NCI-H1930 (cell line): ENCODE measurements around the gene PDIA5.
"Not testable (repeated sequence)": the region's sequence is repeated elsewhere in the genome, so short reads cannot be mapped to it uniquely, and the experiment has no call there.

ENCODE experiments used
- DNase-seq, 2 experiments: peaks; one replicate each; lab custom pipeline; 2025; lab: John Stamatoyannopoulos, UW

PDIA5 gene

DNA sequence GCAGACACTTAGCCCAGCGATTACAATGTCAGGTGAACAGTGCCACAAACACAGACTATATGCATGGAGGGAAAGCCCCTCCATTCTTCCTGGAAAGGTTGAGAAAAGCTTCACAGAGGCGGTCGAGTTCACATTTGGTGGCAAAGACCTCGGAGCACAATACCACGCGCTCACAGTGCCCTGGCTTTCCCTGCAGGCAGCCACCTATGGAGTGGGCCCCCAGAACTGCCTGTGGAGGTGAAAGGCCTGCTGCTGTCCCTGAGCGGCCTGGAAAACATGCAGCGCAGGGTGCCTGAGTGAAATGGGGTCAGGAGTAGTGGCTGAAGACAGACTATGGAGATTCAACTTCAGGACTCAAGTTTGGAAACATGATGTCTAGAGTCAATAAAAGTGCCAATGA, 26.9 kb downstream of the PDIA5 start:
- DNase-seq, result no peak

DNA sequence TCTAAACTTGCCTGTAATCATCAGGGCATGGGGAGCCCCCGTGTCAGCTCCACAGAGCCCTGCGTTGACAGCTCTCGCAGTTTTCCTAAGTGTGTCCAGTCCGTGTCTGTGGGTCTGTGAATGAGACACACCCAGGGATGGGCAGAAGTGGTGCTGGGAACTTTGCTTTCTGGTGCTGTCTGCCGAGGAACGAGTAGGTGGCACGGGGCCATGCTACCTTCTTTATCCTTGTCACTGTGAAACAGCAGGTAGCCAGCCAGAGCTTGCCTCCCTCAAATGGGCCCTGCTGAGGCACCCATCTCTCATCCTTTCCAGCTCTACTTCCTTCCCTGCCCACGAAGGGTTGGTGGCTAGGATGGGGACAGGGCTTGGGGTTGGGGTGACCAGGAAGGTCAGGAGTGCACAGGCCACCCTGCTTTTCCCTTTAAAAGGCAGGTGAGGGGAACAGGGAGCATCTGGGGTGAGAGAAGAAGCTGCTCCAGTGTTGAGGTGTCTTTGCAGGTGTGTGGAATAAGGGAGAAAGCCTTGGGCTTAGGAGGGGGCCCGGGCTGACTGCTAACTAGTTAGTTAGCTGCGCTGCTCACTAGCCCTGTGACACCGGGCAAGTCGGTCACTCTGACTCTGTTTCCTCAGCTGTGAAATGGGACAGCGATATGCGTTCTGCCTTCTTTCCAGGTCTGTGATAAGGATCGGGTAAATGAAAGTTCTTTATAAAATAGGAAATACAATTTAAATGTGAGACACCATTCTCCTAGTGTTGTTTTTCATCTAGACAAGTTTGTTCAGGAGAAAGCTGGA, 27.9 kb downstream of the PDIA5 start:
- no peak for DNase-seq

DNA sequence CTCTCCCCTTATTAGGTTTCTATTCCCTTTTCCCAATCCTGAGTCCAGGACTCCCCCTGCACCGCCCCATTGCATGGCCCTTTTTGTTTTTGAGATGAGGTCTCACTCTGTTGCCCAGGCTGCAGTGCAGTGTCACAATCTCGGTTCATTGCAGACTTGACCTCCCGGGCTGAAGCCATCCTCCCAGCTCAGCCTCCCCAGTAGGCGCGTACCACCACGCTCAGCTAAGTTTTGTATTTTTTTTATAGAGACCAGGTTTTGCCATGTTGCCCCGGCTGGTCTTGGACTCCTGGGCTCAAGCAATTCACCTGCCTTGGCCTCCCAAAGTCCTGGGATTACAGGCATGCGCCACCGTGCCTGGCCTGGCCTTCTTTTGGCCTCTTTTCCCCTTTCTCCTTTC, 29.3 kb downstream of the PDIA5 start:
- no peak for DNase-seq

DNA sequence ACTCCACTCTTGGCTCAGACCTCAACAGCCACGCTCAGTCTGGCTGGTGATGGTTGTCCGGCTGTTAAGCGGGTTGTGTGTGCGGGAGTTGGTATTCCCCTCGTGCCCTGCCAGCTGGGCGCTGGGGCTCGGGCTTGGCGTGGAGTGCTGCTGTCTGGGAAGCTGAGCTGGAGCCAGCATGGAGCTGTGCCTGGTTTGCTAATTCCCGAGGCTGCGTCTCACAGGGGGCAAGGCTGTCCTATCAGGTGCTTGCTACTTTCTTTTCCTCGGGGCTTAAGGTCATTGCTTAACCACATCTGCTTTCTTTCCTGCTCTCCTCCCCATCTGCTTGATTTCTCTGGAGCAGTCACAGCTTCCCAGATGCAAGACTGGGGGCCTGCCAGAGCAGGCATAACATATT, 29.9 kb downstream of the PDIA5 start:
- no peak for DNase-seq

DNA sequence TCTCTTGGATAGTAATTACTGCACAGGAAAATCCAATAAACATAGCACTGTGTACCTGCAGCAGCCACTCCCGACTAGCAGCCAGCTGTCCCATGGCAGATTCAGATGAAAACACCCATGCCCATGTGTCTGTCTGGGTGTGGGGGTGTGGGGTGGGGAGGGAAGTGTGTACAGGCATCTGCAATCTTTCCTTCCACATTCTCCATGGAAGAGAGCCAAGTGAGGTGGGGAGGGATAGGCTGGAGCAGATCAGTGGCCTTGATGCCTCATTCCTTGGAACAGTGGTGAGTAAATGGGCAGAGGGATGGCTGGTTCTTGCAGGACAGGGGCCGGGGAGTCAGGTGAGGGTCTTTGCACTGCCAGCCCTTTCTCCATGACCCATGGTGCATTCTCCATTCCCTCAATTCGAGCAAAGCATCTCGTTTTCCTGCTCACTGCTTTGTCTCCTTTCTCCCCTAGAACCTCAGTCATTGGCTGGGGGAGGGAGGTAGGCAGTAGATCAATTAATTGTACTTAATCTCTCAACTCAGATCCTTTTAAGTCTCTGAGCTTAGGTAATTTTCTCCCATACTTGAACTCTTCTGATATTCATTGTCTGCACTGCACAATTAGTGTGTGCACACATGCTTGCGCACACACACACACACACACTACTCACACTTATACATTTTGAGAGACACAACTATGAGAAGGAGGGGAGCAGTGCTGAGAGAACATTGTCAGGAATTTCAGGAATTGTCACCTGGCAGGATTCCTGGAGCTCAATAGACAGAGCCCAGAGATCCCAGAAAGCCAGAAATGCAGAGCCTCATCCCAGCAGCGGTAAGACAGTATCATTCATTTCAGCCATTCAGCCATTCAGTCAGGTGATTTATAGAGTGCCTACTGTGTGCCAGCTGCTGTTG, 31.9 kb downstream of the PDIA5 start:
- no peak for DNase-seq

DNA sequence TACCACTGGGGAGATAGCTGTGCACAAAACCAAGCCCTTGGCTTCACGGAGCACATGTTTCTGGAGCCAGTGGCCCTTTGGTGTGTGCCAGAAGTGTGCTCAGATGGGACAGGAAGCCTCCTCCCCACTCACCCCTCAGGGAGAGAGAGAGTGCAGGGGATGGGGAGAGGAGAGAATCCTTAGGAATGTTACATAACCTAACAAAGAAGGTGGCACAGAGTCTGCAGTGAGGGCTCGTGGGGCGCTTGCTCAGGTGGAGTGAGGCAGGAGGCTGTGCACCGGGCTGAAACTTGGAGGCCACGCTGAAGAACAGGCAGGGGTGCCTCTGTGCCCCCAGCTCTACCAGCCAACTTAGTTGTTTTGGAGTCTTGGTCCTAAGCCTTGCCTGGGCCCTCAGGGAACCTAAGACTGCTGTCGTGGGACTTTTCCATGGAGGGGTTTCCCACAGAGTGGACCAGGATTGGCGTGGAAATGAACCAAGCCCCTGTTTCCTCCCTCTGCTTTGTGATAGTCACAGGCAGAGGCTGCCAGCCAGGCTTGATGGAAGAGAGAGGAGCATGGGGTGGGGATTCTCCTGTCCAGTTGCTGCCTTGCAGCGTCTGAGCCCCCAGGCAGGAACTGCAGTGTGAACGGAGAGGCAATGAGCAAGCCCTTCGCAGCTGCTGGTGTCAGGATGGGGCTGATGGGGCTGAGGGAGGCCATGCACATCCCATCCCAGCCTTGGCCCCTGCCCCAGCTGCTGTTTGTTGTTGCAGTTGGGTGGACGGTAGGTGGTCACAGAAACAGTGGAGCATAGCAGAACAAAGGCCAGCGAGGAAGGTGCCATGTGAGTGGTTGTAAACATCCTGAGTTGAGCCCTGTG, 32.7 kb downstream of the PDIA5 start:
- DNase-seq, result no peak

DNA sequence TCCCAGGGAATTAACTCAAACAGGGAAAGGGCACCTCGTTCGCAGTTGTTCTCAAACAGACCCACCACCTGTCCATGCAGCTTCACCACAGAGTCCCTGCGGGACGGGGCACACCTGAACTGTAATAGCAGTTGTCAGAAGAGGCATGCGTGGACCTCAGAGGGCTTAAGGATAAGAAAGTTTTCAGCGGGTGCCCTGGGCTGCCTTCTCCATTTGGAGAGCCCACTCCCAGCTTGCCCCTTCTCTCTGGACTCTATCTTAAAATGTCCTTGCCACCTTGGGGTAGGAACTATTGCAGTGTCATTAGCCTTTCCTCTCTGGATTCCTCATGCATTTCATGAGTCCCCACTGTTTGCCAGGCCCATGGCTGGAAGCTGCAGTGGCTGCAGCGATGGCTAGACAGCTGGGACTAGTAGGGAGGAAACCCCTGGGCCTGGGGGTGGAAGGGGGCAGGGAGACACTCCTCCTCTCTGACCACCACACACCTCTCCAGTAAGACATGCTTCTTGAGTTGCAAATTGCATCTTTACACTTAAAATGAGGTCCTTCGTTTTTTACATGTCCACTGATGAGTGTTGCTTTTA, 33.5 kb downstream of the PDIA5 start:
- no peak for DNase-seq

DNA sequence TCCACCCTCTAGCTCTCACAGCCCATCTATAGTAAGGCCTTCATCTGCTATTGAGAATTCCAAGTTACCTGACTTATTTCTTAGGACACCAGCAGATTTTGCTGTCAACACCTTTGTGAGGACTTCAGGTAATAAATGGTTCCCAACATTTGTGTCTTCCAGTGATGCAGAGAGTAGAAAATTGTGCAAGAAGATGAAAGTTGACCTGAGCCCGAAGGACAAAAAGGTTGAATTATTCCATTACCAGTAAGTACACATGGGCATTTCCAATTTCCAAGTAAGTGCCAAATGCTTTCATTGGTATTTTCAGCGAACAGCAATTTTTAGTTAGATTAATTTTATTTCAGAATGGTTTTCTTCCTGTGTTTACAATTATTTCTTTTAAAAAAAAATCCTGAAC, 35.4 kb downstream of the PDIA5 start:
- DNase-seq, result no peak

DNA sequence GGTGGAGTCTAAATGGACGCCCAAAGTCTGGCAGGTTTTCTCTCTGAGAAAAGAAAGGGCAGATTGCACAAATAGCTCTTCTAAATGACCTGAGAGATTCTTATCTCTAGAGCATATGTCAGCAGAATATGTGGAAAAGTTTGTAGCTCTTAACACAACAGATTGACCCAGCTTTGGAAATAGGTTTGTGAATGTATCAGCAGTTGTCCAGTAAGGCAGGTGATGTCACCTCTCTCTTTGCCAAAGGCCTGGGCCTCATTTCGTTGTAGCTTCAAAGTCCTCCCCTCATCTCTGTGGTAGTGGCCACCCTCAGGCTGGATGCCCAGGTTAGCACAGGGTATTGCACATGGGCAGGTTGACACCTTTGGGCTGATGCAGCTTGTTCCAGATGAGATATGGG, 36.0 kb downstream of the PDIA5 start:
- DNase-seq, result no peak

DNA sequence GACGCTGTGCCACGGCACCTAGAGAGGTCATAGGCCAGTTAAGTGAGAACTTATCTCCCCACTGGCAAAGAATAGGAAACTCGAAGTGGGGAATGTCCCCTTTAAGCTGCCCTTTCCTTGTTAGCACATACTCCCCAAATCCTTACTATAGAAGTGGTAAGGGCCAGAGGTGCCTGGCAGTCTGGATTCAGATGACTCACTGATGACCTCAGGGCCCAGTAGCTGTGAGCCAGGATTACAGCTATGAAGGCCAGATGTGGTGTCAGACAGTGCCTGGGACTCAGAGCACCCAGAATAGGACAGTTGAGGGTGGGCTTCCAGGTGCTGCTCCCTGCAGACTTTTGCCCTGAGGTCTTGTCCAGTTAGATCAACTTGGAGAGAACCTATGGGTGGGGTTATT, 37.7 kb downstream of the PDIA5 start:
- no peak for DNase-seq

DNA sequence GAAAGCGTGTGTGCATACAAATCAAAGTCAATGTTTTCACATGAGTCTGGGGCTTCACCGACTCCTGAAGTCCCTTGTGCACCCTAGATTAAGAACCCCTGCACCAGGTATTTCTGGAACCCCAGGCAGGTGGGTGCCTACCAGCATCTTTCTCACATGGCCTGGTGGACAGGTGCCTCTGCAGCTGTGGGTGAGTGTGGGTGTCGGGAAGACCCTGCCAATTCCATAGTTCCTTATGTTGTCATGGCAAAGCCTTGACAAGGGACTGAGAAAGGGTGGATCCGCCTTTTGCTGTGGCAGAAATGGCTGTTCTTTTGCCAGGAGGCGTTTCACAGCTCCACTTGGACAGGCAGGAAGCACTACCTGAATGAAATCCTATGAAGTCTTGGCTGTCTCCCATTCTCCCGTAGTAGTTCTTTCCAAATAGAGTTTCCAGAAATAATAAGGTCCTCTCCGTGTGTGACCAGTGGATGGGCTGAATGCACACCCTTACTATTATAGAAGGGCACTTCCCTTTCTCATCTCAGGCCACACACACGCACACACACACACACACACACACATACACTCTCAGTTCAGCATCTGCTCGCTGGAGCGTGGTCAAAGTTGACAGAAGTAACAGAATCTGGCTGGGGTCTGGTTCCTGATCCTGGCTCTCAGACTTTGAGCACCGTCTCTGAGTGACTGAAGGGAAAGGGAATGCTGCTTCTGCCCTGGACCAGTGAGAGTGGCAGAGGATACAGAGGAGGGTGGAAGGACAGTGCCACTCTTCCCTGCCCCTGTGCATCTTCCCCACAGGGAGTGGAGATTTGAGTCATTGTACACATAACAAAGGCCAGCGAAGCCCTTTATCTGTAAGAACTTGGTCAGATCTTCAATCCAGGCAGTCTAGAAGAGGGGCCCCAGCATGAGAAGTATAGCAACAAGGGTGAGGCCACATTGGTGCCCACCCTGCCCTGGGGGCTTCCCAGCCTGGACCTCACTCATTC, 38.7 kb downstream of the PDIA5 start:
- no peak for DNase-seq

DNA sequence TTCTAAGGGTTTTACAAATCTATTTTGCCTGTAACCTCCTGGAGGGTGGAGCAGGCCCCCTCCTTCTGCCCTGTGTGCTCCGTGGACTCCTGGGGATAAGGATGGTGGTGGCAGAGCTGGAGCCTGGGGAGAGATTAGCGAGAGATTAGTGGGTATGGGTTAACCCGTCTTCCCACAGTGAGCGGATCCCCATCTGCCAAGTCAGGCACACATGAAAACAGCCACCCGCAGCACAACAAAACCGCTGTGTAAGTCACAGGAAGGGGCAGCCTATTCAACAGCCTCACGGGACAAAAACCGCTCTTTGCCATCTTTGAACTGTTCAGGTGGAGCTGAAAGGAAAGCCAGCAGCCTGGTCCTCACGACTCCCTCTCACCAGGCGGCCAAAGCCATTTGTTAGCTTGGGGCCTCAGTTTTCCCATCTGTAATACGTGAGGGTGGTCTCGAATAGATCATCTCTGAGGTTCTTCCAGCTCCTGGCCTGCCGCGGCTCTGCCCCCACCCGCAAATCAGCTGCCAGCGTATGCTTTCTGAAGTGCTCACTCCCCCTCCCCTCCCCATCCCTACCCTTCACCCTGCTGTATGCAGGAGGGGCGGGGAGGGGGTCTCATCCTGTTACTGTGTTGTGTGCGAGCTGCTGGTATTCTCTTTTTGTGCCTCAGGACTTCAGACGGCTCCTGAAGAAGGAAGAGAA, 43.6 kb downstream of the PDIA5 start:
- no peak for DNase-seq

DNA sequence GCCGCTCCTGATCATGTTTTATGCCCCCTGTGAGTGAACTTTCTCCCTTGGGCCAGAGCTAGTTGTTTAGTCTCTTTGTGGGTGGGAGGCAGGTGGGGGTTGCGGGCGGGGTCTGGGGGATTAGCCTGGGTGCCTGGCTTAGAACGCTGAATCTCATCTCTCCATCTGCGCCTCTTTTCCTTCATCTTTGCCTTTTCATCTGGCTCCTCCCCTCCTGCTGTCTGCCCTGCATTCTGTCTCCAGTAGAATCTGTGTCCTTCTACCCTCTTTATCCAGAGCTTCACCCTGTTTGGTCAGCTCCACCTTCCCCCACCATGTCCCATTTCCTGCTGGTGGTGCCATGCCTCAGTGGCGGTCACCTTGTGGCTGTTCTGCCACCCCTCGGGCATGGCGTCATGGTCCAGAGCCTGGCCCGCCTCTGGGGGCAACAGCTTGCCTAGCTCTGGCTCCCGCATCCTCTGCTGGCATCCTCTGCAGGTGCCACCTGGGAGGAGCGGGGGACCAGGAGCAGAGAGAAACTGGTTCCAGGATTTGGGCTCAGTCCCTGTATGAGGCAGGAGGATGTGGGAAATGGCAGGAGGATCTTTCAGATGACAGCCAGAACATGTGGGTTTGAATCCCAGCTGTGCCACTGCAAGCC, 44.3 kb downstream of the PDIA5 start:
- DNase-seq, result no peak

DNA sequence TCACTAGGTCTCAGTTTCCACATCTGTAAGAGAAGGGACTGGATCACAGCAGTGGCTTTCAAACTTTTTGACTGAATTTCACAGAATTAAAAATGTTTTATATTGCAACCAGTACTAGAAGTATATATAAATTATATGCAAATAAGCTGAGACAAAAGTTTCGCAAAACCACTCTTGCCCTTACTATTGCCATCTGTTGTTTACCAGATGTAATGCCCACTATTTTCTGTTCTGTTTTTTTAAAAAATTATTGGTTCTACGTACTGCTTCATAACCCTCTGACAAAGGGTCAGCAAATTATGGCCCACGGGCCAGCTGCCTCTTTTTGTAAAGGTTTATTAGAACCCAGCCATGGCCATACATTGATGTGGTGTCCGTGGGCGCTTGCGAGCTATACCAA, 44.8 kb downstream of the PDIA5 start:
- no peak for DNase-seq

DNA sequence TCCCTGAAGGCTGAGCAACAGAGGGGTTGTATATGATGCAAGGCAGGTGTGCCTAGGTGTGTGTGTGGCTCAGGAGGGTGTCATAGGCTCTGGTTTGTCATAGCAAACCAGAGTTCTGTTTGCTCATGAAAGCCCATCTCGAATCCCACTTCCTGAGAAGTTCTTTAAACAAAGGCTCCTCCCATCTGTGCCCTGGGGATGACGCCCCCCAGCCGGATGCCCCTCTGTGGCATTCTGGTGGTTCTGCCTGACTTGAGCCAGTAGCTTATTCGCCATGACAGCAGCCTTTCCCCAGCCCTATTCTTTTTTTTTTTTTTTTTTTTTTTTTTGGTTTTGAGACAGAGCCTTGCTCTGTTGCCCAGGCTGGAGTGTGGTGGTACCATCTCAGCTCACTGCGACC, 45.4 kb downstream of the PDIA5 start:
- DNase-seq, result no peak

DNA sequence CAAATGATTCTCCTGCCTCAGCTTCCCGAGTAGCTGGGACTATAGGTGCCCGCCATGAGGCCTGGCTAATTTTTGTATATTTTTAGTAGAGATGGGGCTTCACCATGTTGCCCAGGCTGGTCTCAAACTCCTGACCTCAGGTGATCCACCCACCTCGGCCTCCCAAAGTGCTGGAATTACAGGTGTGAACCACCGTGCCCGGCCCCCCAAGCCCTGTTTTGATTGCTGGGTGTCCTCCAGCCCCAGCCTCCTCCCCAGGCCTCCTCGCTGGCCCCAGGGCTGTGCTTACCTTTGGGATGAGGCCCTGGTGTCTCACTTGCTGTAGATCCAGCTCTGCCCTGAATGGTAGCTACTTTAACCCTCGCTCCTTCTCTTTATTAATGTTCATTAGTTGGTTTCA, 45.8 kb downstream of the PDIA5 start:
- not testable (repeated sequence) for DNase-seq

DNA sequence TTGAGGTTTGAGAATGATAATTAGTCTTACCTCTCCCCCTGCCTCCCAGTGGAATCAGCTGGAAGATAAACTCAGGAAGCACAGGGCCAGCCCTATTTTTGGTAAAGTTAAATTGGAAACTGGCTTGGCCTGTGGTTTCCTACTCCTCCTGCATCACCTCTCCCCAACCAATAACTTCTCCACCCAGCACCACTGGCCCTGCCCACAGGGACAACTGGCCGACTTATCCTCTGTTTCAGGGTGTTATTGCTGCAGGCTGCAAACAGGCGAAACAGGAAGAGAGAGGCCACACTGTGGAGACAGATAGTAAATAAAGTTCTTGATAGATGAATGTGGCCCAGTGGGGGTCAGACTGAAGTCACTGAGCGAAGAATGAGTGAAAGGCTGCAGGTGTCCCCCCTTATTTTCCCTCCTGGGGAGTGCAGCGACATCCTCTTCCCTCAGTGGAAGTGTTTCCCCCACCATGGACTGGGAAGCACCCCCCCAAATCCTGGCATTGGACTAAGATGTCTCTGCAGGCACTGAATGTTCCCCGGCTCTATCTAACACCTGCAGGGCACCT, 47.1 kb downstream of the PDIA5 start:
- DNase-seq, result no peak

DNA sequence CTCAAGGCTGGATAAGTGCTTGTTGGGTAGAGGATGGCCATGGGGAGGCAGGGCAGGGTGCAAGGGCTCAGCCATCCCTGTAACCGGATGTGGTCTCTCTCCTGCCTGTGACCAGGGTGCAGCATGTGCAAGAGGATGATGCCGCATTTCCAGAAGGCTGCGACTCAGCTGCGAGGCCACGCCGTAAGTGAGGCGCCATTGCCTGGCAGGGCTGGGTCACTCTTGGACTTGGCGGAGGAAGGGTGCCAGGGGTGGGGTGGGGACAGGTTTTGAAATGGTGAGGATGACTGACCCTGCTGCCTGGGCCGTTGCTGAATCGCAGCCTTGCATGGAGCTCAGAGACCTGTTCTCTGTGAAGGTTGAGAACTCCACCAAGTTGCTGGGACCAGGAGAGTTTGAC, 49.3 kb downstream of the PDIA5 start:
- DNase-seq, result no peak

DNA sequence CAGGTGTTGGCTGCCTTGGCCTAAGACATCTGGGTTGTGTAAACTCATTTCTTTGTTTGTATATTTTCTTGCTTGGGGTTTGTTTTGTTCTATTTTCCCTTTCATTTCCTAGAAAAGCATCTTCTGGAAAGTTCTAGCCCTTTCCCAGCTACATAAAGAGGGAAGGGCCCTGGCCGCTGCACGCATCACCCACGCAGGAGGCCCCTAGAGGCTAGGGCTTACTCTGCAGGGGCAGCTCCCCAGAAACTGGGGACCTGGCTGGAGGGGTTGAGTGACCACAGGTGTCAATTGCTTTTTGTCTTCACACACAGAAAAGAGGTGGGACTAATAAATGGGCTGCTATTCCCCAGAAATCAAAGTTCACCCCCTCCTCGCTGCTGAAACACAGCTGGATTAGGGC, 52.6 kb downstream of the PDIA5 start:
- DNase-seq, result no peak
